Measurements from ENCODE around the gene RHOBTB1.
"Not testable (repeated sequence)": the region's sequence is repeated elsewhere in the genome, so short reads cannot be mapped to it uniquely, and the experiment has no call there.

The RHOBTB1 gene

DNA sequence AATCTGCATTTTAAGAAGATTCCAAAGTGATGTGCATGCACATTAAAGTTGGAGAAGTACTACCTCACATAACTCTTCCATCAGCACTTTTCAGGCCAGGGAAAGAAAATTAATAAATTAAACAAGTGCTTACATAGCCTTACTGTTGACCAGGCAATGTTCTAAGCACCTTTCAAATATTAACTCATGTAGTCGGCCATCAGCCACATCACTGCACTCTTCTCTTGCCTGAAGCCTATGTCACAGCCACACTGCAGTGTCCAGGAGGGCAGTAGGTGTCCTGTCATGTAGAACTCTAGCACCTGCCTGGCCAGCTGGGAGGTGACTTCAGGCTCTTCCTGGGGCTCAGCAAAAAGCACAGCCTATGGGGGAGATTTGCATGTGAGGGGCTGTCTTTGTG is 94.2 kb downstream of the RHOBTB1 start:
- H3K9me3 ChIP-seq (ENCODE audit: low read length) = no peaks in the 10 kb centered on the region
- no peak overlapping the region for H3K27ac ChIP-seq (ENCODE audit: low read depth, low read length)
- no peak overlapping the region for H3K9ac ChIP-seq (ENCODE audit: low read length)
- H3K27me3 ChIP-seq (ENCODE audit: control insufficient read depth in 1 of 2, insufficient read depth in 2 of 2, low read length in 2 of 2) = no peaks in the 10 kb centered on the region
- no peaks in the 10 kb centered on the region for H3K4me1 ChIP-seq (ENCODE audit: insufficient read depth, low read length)
- no peaks in the 10 kb centered on the region for H3K36me3 ChIP-seq (ENCODE audit: insufficient read depth, low read length)
- H3K4me3 ChIP-seq (ENCODE audit: low read depth in 1 of 2, low read length in 2 of 2) = no peak overlapping the region

DNA sequence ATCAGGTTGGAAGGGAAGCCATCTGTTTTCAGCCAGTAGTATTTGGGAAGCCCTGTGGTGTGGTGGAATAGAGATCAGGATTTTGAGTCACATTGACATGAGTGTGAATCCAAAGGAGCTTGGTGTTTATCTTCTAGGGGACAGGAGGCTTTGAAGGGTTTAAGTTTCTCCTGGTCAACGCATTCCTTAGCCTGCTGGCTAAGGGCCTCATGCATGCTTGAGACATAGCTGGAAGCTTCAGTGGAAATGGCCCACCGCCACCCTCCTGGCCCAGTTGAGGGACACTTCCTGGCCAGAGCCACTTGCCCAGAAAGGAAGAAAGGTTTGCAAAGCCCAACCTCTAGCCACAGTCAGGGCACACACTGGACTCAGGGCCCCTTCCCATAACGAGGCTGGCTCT is 94.8 kb downstream of the RHOBTB1 start:
- Histone ChIP-seq H3K9me3 (ENCODE audit: low read length) (no peaks in the 10 kb centered on the region), H3K4me1 (ENCODE audit: insufficient read depth, low read length) (no peaks in the 10 kb centered on the region), H3K27ac (ENCODE audit: low read depth, low read length) (no peak overlapping the region), H3K27me3 (ENCODE audit: control insufficient read depth in 1 of 2, insufficient read depth in 2 of 2, low read length in 2 of 2) (no peaks in the 10 kb centered on the region), H3K9ac (ENCODE audit: low read length) (no peak overlapping the region), H3K4me3 (ENCODE audit: low read depth in 1 of 2, low read length in 2 of 2) (no peak overlapping the region), H3K36me3 (ENCODE audit: insufficient read depth, low read length) (no peaks in the 10 kb centered on the region)

DNA sequence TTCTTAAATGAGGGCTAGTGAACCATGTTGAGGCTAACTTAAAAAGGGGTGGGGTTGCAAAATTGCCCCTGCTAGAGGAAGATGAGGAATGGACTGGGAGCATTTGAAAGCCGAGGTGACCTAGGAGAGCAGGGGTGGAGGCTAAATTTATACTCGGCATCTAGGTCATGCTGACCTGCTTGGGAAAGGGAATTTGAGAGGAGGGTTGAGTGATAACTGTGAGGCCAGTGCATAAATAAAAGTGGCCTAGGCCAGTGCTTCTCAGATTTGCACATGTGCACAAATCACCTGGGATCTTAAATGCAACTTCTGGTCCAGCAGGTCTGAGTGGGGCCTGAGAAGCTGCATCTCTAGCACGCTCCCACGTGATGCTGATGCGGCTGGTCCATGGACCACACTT is 95.3 kb downstream of the RHOBTB1 start:
- no peak overlapping the region for H3K9ac ChIP-seq (ENCODE audit: low read length)
- H3K4me1 ChIP-seq (ENCODE audit: insufficient read depth, low read length) = no peaks in the 10 kb centered on the region
- no peak overlapping the region for H3K27ac ChIP-seq (ENCODE audit: low read depth, low read length)

DNA sequence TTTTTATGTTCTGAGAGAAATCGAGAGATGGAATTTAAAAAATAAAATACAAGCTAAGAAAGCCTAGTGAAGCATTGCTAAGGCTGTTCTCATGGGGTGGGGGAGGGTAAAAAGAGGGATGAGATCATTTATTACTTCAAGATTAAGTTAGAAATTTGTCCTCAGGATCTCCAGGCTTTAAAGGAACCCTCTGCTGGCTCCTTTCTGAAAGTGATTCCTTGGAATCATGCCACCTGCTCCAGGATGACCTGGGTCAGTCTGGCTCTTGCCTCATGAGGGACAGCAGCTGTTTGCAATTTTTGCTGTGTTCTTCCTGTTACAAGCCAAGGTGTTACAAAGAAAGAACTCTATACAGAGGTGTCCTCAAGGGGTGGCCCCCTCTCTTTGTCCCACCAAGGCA is 95.9 kb downstream of the RHOBTB1 start:
- Histone ChIP-seq H3K27ac (ENCODE audit: low read depth, low read length) (no peak overlapping the region), H3K36me3 (ENCODE audit: insufficient read depth, low read length) (no peaks in the 10 kb centered on the region), H3K4me3 (ENCODE audit: low read depth in 1 of 2, low read length in 2 of 2) (no peak overlapping the region), H3K27me3 (ENCODE audit: control insufficient read depth in 1 of 2, insufficient read depth in 2 of 2, low read length in 2 of 2) (no peaks in the 10 kb centered on the region), H3K4me1 (ENCODE audit: insufficient read depth, low read length) (no peaks in the 10 kb centered on the region), H3K9me3 (ENCODE audit: low read length) (no peaks in the 10 kb centered on the region), H3K9ac (ENCODE audit: low read length) (no peak overlapping the region)

More for the DNA sequence above, 95.3 kb downstream of the RHOBTB1 start:
- Histone ChIP-seq H3K27me3 (ENCODE audit: control insufficient read depth in 1 of 2, insufficient read depth in 2 of 2, low read length in 2 of 2) (no peaks in the 10 kb centered on the region), H3K9me3 (ENCODE audit: low read length) (no peaks in the 10 kb centered on the region), H3K36me3 (ENCODE audit: insufficient read depth, low read length) (no peaks in the 10 kb centered on the region), H3K4me3 (ENCODE audit: low read depth in 1 of 2, low read length in 2 of 2) (no peak overlapping the region)

DNA sequence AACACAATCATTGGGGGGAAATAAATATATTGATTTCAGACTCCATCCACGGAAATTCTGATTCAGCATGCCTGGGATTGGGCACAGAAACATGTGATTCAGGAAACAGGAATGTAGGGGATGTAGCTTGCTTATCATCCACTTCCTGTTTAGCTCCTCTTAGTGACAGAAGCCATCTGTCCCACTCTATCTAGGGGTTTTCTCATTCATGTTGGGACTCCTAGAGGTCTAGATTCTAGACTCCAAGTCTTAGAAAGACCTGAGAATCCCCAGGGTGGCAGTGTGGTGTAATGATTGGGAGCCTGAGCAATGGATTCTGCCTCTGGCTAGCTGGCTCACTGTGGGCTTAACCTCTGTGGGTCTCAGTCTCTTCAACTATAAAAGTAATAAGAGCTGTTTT is 97.8 kb downstream of the RHOBTB1 start:
- Histone ChIP-seq H3K27me3 (ENCODE audit: control insufficient read depth in 1 of 2, insufficient read depth in 2 of 2, low read length in 2 of 2) (no peaks in the 10 kb centered on the region), H3K9me3 (ENCODE audit: low read length) (no peaks in the 10 kb centered on the region), H3K4me1 (ENCODE audit: insufficient read depth, low read length) (no peaks in the 10 kb centered on the region), H3K27ac (ENCODE audit: low read depth, low read length) (no peak overlapping the region), H3K9ac (ENCODE audit: low read length) (no peak overlapping the region), H3K36me3 (ENCODE audit: insufficient read depth, low read length) (no peaks in the 10 kb centered on the region), H3K4me3 (ENCODE audit: low read depth in 1 of 2, low read length in 2 of 2) (no peak overlapping the region)

DNA sequence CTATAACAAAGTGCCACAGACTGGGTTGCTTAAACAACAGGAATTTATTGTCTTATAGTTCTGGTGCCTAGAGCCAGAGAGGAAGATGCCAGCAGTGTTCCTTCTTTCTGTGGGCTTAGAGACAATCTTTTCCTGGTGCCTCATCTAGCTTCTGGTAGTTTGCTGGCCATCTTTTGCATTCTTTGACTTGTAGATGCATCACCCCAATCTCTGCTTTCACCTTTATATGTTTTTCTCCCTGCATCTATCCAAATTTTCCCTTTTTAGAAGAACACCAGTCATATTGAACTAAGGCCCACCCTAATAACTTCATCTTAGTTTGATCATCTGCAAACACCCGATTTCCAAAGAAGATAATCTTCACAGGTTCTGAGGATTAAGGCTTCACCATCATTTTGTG is 98.9 kb downstream of the RHOBTB1 start:
- no peaks in the 10 kb centered on the region for H3K9me3 ChIP-seq (ENCODE audit: low read length)
- H3K4me3 ChIP-seq (ENCODE audit: low read depth in 1 of 2, low read length in 2 of 2) = no peak overlapping the region

DNA sequence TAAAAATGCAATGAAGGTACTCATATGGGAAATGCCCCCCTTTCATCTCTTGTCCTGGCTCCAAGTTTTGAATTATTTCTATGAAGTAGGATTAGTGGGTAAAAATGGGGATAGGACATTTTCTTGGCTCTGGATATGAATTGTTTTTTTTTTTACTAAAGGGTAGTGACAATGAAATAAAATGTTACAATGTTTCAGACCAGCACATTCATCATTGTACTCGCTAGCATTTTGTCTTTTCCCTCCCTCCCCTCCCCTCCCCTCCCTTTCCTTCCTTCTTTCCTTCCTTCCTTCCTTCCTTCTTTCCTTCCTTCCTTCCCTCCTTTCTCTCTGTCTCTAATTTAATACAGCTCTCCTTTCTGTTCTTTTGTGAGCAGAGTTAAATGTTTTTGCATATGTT is 101.3 kb downstream of the RHOBTB1 start:
- Histone ChIP-seq H3K4me3 (ENCODE audit: low read depth in 1 of 2, low read length in 2 of 2) (no peak overlapping the region), H3K27me3 (ENCODE audit: control insufficient read depth in 1 of 2, insufficient read depth in 2 of 2, low read length in 2 of 2) (no peaks in the 10 kb centered on the region), H3K27ac (ENCODE audit: low read depth, low read length) (no peak overlapping the region), H3K36me3 (ENCODE audit: insufficient read depth, low read length) (no peaks in the 10 kb centered on the region), H3K9ac (ENCODE audit: low read length) (no peak overlapping the region), H3K4me1 (ENCODE audit: insufficient read depth, low read length) (no peaks in the 10 kb centered on the region), H3K9me3 (ENCODE audit: low read length) (no peaks in the 10 kb centered on the region)

More for the DNA sequence above, 98.9 kb downstream of the RHOBTB1 start:
- H3K27ac ChIP-seq (ENCODE audit: low read depth, low read length) = no peak overlapping the region
- no peaks in the 10 kb centered on the region for H3K36me3 ChIP-seq (ENCODE audit: insufficient read depth, low read length)
- no peaks in the 10 kb centered on the region for H3K4me1 ChIP-seq (ENCODE audit: insufficient read depth, low read length)
- no peak overlapping the region for H3K9ac ChIP-seq (ENCODE audit: low read length)
- H3K27me3 ChIP-seq (ENCODE audit: control insufficient read depth in 1 of 2, insufficient read depth in 2 of 2, low read length in 2 of 2) = no peaks in the 10 kb centered on the region

DNA sequence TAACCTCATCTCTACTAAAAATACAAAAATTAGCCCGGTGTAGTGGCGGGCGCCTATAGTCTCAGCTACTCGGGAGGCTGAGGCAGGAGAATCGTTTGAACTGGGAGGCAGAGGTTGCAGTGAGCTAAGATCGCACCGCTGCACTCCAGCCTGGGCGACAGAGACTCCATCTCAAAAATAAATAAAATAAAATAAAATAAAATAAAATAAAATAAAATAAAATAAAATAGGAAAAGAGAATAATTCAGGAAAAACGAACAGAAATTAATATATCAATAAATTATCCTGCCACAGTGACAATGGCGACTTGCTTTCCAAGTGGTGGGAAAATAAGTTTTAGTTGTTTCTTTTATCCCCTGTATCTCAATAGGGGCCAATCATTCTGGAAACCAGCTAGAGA is 102.8 kb downstream of the RHOBTB1 start:
- not testable (repeated sequence) for H3K4me1 ChIP-seq (ENCODE audit: insufficient read depth, low read length); H3K4me3 ChIP-seq (ENCODE audit: low read depth in 1 of 2, low read length in 2 of 2); H3K9ac ChIP-seq (ENCODE audit: low read length); H3K27ac ChIP-seq (ENCODE audit: low read depth, low read length); H3K36me3 ChIP-seq (ENCODE audit: insufficient read depth, low read length); H3K27me3 ChIP-seq (ENCODE audit: control insufficient read depth in 1 of 2, insufficient read depth in 2 of 2, low read length in 2 of 2); H3K9me3 ChIP-seq (ENCODE audit: low read length)

DNA sequence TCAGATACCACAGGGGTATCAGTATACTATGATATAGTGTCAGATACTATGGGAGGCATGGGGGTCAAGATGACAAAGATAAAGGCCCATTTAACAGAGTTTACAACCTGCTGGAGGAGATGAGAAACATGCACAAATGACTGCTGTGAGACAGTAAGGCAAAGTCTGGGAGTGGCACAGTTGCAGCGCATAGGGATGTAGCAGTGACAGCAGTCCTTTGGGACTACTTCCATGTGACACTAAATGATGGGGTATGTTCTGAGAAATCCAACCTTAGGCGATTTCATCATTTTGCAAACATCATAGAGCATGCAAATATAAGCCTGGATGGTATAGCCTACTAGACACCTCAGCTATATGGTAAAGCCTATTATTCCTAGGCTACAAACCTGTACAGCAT is 108.9 kb downstream of the RHOBTB1 start:
- no peak overlapping the region for H3K27ac ChIP-seq (ENCODE audit: low read depth, low read length)
- no peak overlapping the region for H3K9ac ChIP-seq (ENCODE audit: low read length)

DNA sequence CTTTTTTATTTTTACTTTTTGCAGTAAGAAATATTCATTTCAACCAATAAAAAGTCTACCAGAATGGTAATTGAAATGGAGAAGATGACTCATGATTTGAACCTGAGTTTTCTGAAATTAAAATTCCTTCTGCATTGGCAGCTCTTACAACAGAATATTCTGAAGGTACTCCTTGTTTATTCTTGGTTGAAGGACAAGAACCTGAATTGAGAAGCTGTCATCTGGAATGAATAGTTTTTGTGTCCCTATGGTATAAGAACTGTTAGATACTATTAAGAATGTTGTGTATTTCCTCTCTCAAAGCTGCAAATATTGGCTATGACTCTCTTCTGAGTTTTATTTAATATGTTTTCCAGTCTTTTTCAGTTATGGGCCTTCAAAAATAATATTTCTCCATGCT is 109.6 kb downstream of the RHOBTB1 start:
- Histone ChIP-seq H3K27me3 (ENCODE audit: control insufficient read depth in 1 of 2, insufficient read depth in 2 of 2, low read length in 2 of 2) (no peaks in the 10 kb centered on the region), H3K4me3 (ENCODE audit: low read depth in 1 of 2, low read length in 2 of 2) (no peak overlapping the region), H3K36me3 (ENCODE audit: insufficient read depth, low read length) (no peaks in the 10 kb centered on the region), H3K27ac (ENCODE audit: low read depth, low read length) (no peak overlapping the region), H3K4me1 (ENCODE audit: insufficient read depth, low read length) (peaks cover 3% of the 10 kb centered on the region), H3K9ac (ENCODE audit: low read length) (no peak overlapping the region), H3K9me3 (ENCODE audit: low read length) (no peaks in the 10 kb centered on the region)

More for the DNA sequence above, 108.9 kb downstream of the RHOBTB1 start:
- H3K4me1 ChIP-seq (ENCODE audit: insufficient read depth, low read length) = peaks cover 3% of the 10 kb centered on the region
- no peak overlapping the region for H3K4me3 ChIP-seq (ENCODE audit: low read depth in 1 of 2, low read length in 2 of 2)
- no peaks in the 10 kb centered on the region for H3K27me3 ChIP-seq (ENCODE audit: control insufficient read depth in 1 of 2, insufficient read depth in 2 of 2, low read length in 2 of 2)
- no peaks in the 10 kb centered on the region for H3K9me3 ChIP-seq (ENCODE audit: low read length)
- no peaks in the 10 kb centered on the region for H3K36me3 ChIP-seq (ENCODE audit: insufficient read depth, low read length)

DNA sequence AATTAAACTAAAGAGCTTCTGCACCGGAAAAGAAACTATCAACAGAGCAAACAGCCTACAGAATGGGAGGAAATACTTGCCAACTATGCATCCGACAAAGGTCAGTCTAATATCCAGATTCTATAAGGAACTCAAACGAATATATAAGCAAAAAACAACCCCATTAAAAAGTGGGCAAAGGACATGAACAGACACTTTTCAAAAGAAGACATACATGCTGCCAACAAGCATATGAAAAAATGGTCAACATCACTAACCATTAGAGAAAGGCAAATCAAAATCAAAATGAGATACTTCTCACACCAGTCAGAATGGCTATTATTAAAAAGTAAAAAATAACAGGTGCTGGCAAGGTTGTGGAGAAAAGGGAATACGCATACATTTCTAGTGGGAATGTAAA is 111.8 kb downstream of the RHOBTB1 start:
- not testable (repeated sequence) for H3K4me1 ChIP-seq (ENCODE audit: insufficient read depth, low read length); H3K27ac ChIP-seq (ENCODE audit: low read depth, low read length); H3K4me3 ChIP-seq (ENCODE audit: low read depth in 1 of 2, low read length in 2 of 2)

DNA sequence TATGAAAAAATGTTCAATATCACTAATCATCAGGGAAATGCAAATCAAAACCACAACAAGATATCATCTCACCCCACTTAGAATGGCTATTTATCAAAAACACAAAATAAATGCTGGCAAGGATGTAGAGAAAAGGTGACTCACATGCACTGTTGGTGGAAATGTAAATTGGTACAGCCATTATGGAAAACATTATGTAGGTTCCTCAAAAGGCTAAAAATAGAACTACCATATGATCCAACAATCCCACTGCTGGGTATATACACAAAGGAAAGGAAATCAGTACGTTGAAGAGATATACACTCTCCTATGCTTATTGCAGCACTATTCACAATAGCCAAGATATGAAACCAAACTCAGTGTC is 115.5 kb downstream of the RHOBTB1 start:
- no peak overlapping the region for H3K9ac ChIP-seq (ENCODE audit: low read length)
- no peak overlapping the region for H3K27ac ChIP-seq (ENCODE audit: low read depth, low read length)
- no peak overlapping the region for H3K4me3 ChIP-seq (ENCODE audit: low read depth in 1 of 2, low read length in 2 of 2)

More for the DNA sequence above, 111.8 kb downstream of the RHOBTB1 start:
- H3K9me3 ChIP-seq (ENCODE audit: low read length); H3K9ac ChIP-seq (ENCODE audit: low read length); H3K36me3 ChIP-seq (ENCODE audit: insufficient read depth, low read length); H3K27me3 ChIP-seq (ENCODE audit: control insufficient read depth in 1 of 2, insufficient read depth in 2 of 2, low read length in 2 of 2): not testable (repeated sequence)

More for the DNA sequence above, 115.5 kb downstream of the RHOBTB1 start:
- Histone ChIP-seq H3K27me3 (ENCODE audit: control insufficient read depth in 1 of 2, insufficient read depth in 2 of 2, low read length in 2 of 2) (no peaks in the 10 kb centered on the region), H3K36me3 (ENCODE audit: insufficient read depth, low read length) (no peaks in the 10 kb centered on the region), H3K4me1 (ENCODE audit: insufficient read depth, low read length) (no peaks in the 10 kb centered on the region), H3K9me3 (ENCODE audit: low read length) (no peaks in the 10 kb centered on the region)
